SK-N-SH (cell line): ENCODE results near the gene KMO. TPM values are rescaled to one million over a fixed set of nuclear protein-coding genes. Genes with fewer than 3 reads are reported as not detected.

ENCODE experiments used
- CTCF ChIA-PET: fragments of 300-600, 350-600 bp; formaldehyde crosslinking; extraction: SDS; loops from one replicate; lab custom pipeline; 2021; lab: Yijun Ruan, JAX
- POLR2A ChIA-PET: fragments of 350-600 bp; sonication (Branson Sonifier 250); formaldehyde crosslinking; extraction: SDS; loops from one replicate; lab custom pipeline; 2020; ENCODE audit warnings: antibody characterized with exemption, inconsistent platforms; lab: Yijun Ruan, JAX
- DNase-seq: peaks from one replicate; pipeline ENCODE4 v3.0.0; 2012
- H2AFZ ChIP-seq: fragments of 200-600 bp; sonication (generic); 2 replicates; pipeline ENCODE4 v1.8.1; 2016; ENCODE audit warnings: antibody characterized with exemption, mild to moderate bottlenecking, low read depth
- H3F3A ChIP-seq: fragments of 200-600 bp; sonication (generic); replicated peaks from 2 replicates; pipeline ENCODE3; 2016; ENCODE audit warnings: antibody characterized with exemption, mild to moderate bottlenecking; ENCODE audit not compliant: insufficient read depth
- H3K27ac ChIP-seq, 2 experiments: fragments of 200-500 bp in 1 of 2; fragments of 200-600 bp in 1 of 2; sonication (Bioruptor generic) in 1 of 2; sonication (generic), shearing (Covaris generic) in 1 of 2; 2 replicates each; pipeline versions ENCODE4 v1.5.1 to v1.6.1; 2014 to 2016; ENCODE audit warnings: low read depth in 2 of 2, inconsistent platforms in 1 of 2, low read length in 1 of 2, mild to moderate bottlenecking in 1 of 2, mixed read lengths in 1 of 2
- H3K27me3 ChIP-seq: fragments of 200-600 bp; sonication (generic), shearing (Covaris generic); 2 replicates; pipeline ENCODE4 v1.6.1; 2016; ENCODE audit warnings: mixed run types; ENCODE audit not compliant: insufficient read depth
- H3K36me3 ChIP-seq, 2 experiments: fragments of 200-500 bp in 1 of 2; fragments of 200-600 bp in 1 of 2; sonication (Bioruptor generic) in 1 of 2; sonication (generic) in 1 of 2; replicated peaks in 1 of 2; 2 replicates each; pipeline versions ENCODE3 to v1.5.1; 2014 to 2016; ENCODE audit warnings: low read length in 1 of 2, mild to moderate bottlenecking in 1 of 2; ENCODE audit not compliant: insufficient read depth in 2 of 2, control insufficient read depth in 1 of 2
- H3K4me1 ChIP-seq, 2 experiments: fragments of 200-500 bp in 1 of 2; fragments of 200-600 bp in 1 of 2; sonication (Bioruptor generic) in 1 of 2; sonication (generic), shearing (Covaris generic) in 1 of 2; 2 replicates each; pipeline versions ENCODE4 v1.5.1 to v1.6.1; 2014 to 2016; ENCODE audit warnings: low read depth in 1 of 2, low read length in 1 of 2, mixed run types in 1 of 2; ENCODE audit not compliant: insufficient read depth in 2 of 2, control insufficient read depth in 1 of 2
- H3K4me2 ChIP-seq: fragments of 200-600 bp; sonication (generic), shearing (Covaris generic); 2 replicates; pipeline ENCODE4 v1.6.1; 2017; ENCODE audit warnings: mixed run types
- H3K4me3 ChIP-seq, 2 experiments: fragments of 200-500 bp in 1 of 2; fragments of 200-600 bp in 1 of 2; sonication (Bioruptor generic) in 1 of 2; sonication (generic), shearing (Covaris generic) in 1 of 2; 2 replicates each; pipeline versions ENCODE4 v1.5.1 to v1.8.1; 2014 to 2016; ENCODE audit warnings: low read depth in 2 of 2, inconsistent platforms in 1 of 2, low read length in 1 of 2, mild to moderate bottlenecking in 1 of 2, mixed read lengths in 1 of 2, moderate library complexity in 1 of 2
- H3K79me2 ChIP-seq: fragments of 200-600 bp; sonication (generic); 2 replicates; pipeline ENCODE4 v1.8.1; 2017; ENCODE audit warnings: mild to moderate bottlenecking; ENCODE audit not compliant: insufficient read depth
- H3K9ac ChIP-seq: fragments of 200-600 bp; sonication (generic); 2 replicates; pipeline ENCODE4 v1.6.1; 2017; ENCODE audit warnings: mixed run types
- H3K9me2 ChIP-seq: fragments of 200-600 bp; sonication (generic); 2 replicates; pipeline ENCODE4 v1.6.1; 2017; ENCODE audit warnings: mixed run types
- H3K9me3 ChIP-seq: fragments of 200-600 bp; sonication (generic); 2 replicates; pipeline ENCODE4 v1.6.1; 2017; ENCODE audit warnings: mixed run types, mild to moderate bottlenecking, moderate library complexity
- H4K20me1 ChIP-seq: fragments of 200-600 bp; sonication (generic); 2 replicates; pipeline ENCODE4 v1.6.1; 2017; ENCODE audit warnings: mild to moderate bottlenecking, mixed run types; ENCODE audit not compliant: insufficient read depth
- CHD2 ChIP-seq: fragments of 150-350 bp; IDR thresholded peaks from 2 replicates; pipeline ENCODE4 v1.6.1; 2018; ENCODE audit warnings: low read length; ENCODE audit not compliant: partially characterized antibody
- CTCF ChIP-seq: fragments of 200-600 bp; sonication (generic); IDR thresholded peaks from 2 replicates; pipeline ENCODE4 v1.6.1; 2017; ENCODE audit warnings: antibody characterized with exemption, mild to moderate bottlenecking, moderate library complexity
- ELF1 ChIP-seq: IDR thresholded peaks from 2 replicates; pipeline ENCODE4 v1.4.0; 2012
- EP300 ChIP-seq, 2 experiments: IDR thresholded peaks; 2 replicates each; pipeline versions ENCODE4 v1.4.0 to v1.6.1; 2012; ENCODE audit warnings: borderline replicate concordance in 1 of 2, low read depth in 1 of 2, low read length in 1 of 2
- EZH2phosphoT487 ChIP-seq: fragments of 200-600 bp; sonication (generic); IDR thresholded peaks from 2 replicates; pipeline ENCODE4 v1.6.1; 2017; ENCODE audit warnings: low read depth, mixed run types, mild to moderate bottlenecking, antibody characterized with exemption, moderate library complexity, borderline replicate concordance
- FOSL2 ChIP-seq: IDR thresholded peaks from 2 replicates; pipeline ENCODE4 v1.4.0; 2012; ENCODE audit warnings: low read depth, mild to moderate bottlenecking, moderate library complexity, borderline replicate concordance
- FOXJ3 ChIP-seq: sonication (generic); formaldehyde crosslinking; IDR thresholded peaks from 2 replicates; pipeline ENCODE4 v1.5.1; 2020; ENCODE audit warnings: mild to moderate bottlenecking, missing genetic modification reagents
- IRF3 ChIP-seq: fragments of 150-350 bp; IDR thresholded peaks from 2 replicates; pipeline ENCODE4 v1.6.1; 2016; ENCODE audit warnings: mild to moderate bottlenecking, low read depth, low read length
- MAX ChIP-seq: IDR thresholded peaks from 2 replicates; pipeline ENCODE4 v1.4.0; 2012; ENCODE audit warnings: low read depth
- MXI1 ChIP-seq: IDR thresholded peaks from 2 replicates; pipeline ENCODE4 v1.6.1; 2012; ENCODE audit warnings: mild to moderate bottlenecking, low read depth, low read length, improper control_type of control experiment
- NFIC ChIP-seq: IDR thresholded peaks from 2 replicates; pipeline ENCODE4 v1.4.0; 2012; ENCODE audit warnings: borderline replicate concordance
- NRF1 ChIP-seq: IDR thresholded peaks from 2 replicates; pipeline ENCODE4 v1.6.1; 2012; ENCODE audit warnings: low read depth, mild to moderate bottlenecking, low read length
- PBX3 ChIP-seq: IDR thresholded peaks from 2 replicates; pipeline ENCODE4; 2012
- RAD21 ChIP-seq: IDR thresholded peaks from 2 replicates; pipeline ENCODE4 v1.6.1; 2012; ENCODE audit warnings: mild to moderate bottlenecking, low read length
- RCOR1 ChIP-seq: fragments of 150-350 bp; IDR thresholded peaks from 2 replicates; pipeline ENCODE4 v1.6.1; 2017; ENCODE audit warnings: antibody characterized with exemption, low read length
- REST ChIP-seq: IDR thresholded peaks from 2 replicates; pipeline ENCODE4 v1.6.1; 2012; ENCODE audit warnings: mild to moderate bottlenecking, low read depth, low read length, moderate library complexity
- RFX5 ChIP-seq: IDR thresholded peaks from 2 replicates; pipeline ENCODE4 v1.6.1; 2012; ENCODE audit warnings: mild to moderate bottlenecking, improper control_type of control experiment, low read length
- SIN3A ChIP-seq: IDR thresholded peaks from 2 replicates; pipeline ENCODE4 v1.6.1; 2012; ENCODE audit warnings: low read depth, mild to moderate bottlenecking, low read length, moderate library complexity, borderline replicate concordance
- SMC3 ChIP-seq: IDR thresholded peaks from 2 replicates; pipeline ENCODE4 v1.6.1; 2012; ENCODE audit warnings: low read depth, low read length, improper control_type of control experiment
- TCF12 ChIP-seq: IDR thresholded peaks from 2 replicates; pipeline ENCODE4 v1.4.0; 2012
- USF1 ChIP-seq: IDR thresholded peaks from 2 replicates; pipeline ENCODE4 v1.4.0; 2012; ENCODE audit warnings: low read depth, borderline replicate concordance
- YY1 ChIP-seq: IDR thresholded peaks from 2 replicates; pipeline ENCODE4 v1.4.0; 2012; ENCODE audit warnings: low read depth, mild to moderate bottlenecking
- ZBTB33 ChIP-seq: IDR thresholded peaks from 2 replicates; pipeline ENCODE4 v1.4.0; 2012; ENCODE audit warnings: low read depth, borderline replicate concordance
- WGBS: methylation state at CpG from one replicate; pipeline ENCODE4 v1.1.6; 2017; ENCODE audit warnings: low lambda C conversion rate; 5-methylcytosine and 5-hydroxymethylcytosine counted together
- polyA plus RNA-seq, 3 experiments: library from polyadenylated mRNA; depleted of rRNA; stranded (reverse); fragments of >200 nt; gene quantifications; 2 replicates each; pipeline ENCODE4 v1.2.3, GENCODE V29; 2012

Gene KMO
- polyA plus RNA-seq, 1 of the 3 experiments (the other 2 are of a cell fraction) = not detected

- no peaks in the 10 kb centered on the region for H4K20me1 ChIP-seq
- H3K4me1 ChIP-seq = peaks cover 0 to 24% of the 10 kb centered on the region in 2 experiments; a peak in 3 of 4 replicates
- ChIA-PET CTCF (interaction anchor here (0.6 kb wide), 1 partner anchor 751 kb away, joined by 3 read pairs; no protein-coding TSS in a partner anchor), POLR2A (no interaction called here)
- no peak overlapping the region; the same call in 1 of the 2 replicates for H3K9ac ChIP-seq
- no peaks in the 10 kb centered on the region for H3K79me2 ChIP-seq
- H2AFZ ChIP-seq = no peak overlapping the region
- H3F3A ChIP-seq = peaks cover 23% of the 10 kb centered on the region
- H3K36me3 ChIP-seq = no peaks in the 10 kb centered on the region
- no peak for DNase-seq
- no peaks in the 10 kb centered on the region for H3K9me2 ChIP-seq
- H3K27ac ChIP-seq = peak overlapping the region in 1 of 2 experiments; percentile 64; a peak in 3 of 4 replicates
- H3K27me3 ChIP-seq = no peaks in the 10 kb centered on the region
- H3K9me3 ChIP-seq = no peaks in the 10 kb centered on the region
- H3K4me2 ChIP-seq = peak overlapping the region; percentile 53
- H3K4me3 ChIP-seq = no peak overlapping the region
- WGBS = 5% methylated on average over 1 of the region's 1 CpG
- TF ChIP-seq FOSL2 = peak; percentile 96
- no peak for TF ChIP-seq YY1
- TF ChIP-seq RFX5 = no peak
- no peak for TF ChIP-seq MAX
- no peak for TF ChIP-seq CHD2
- no peak for TF ChIP-seq REST
- no peak for TF ChIP-seq FOXJ3 (CRISPR knock-in tag)
- TF ChIP-seq ZBTB33 = no peak
- TF ChIP-seq ELF1 = no peak
- TF ChIP-seq RCOR1 = no peak
- no peak for TF ChIP-seq USF1
- TF ChIP-seq NFIC = peak; percentile 60
- no peak for TF ChIP-seq RAD21
- TF ChIP-seq MXI1 = no peak
- TF ChIP-seq SIN3A = no peak
- TF ChIP-seq TCF12 = peak; percentile 78
- no peak for TF ChIP-seq SMC3
- no peak for TF ChIP-seq IRF3
- TF ChIP-seq EZH2phosphoT487 = no peak
- TF ChIP-seq NRF1 = no peak
- peak; percentile 67 for TF ChIP-seq PBX3
- TF ChIP-seq EP300 (IDR thresholded peaks at IDR 0.05; ENCODE audit: borderline replicate concordance in 1 of 2, low read depth in 1 of 2, low read length in 1 of 2) = peak in 1 of 2 experiments; percentile 85; a peak in 2 of 4 replicates
- no peak for TF ChIP-seq CTCF
These were observed 49.4 kb upstream of the KMO start for GRCh38 chr1:241482761-241483250.
